ENCODE results near the gene MAP4K1. TPM values are rescaled to one million over a fixed set of nuclear protein-coding genes. Genes with fewer than 3 reads are reported as not detected.
"Not testable (repeated sequence)": the region's sequence is repeated elsewhere in the genome, so short reads cannot be mapped to it uniquely, and the experiment has no call there.

Gene MAP4K1
- total RNA-seq, 2 donors from 2014 or later = 12.3 to 17.8 TPM

- H3K4me1 Mint-ChIP-seq = no peaks in the 10 kb centered on the region
- 85 to 92% methylated on average over 7 of the region's 7 CpGs for WGBS, 2 experiments (ENCODE audit: insufficient coverage in 1 of 2, insufficient read length in 1 of 2)
These were observed 61.1 kb downstream of the MAP4K1 start for GRCh38 chr19:38556521-38557174.

GRCh38 chr19:38555200-38555599, 62.6 kb downstream of the MAP4K1 start:
- no peaks in the 10 kb centered on the region for H3K9me3 ChIP-seq (ENCODE audit: control insufficient read depth, low read length)
- 90 to 95% methylated on average over 2 to 5 of the region's 8 CpGs for WGBS, 2 experiments (ENCODE audit: insufficient coverage in 1 of 2, insufficient read length in 1 of 2)
- H3K4me1 ChIP-seq (ENCODE audit: control insufficient read depth, insufficient read depth, low read length) = no peaks in the 10 kb centered on the region
- H3K9ac ChIP-seq (ENCODE audit: extremely low read depth, low read length, poor library complexity, severe bottlenecking) = no peak overlapping the region
- no peaks in the 10 kb centered on the region for H3K27me3 ChIP-seq (ENCODE audit: control insufficient read depth, insufficient read depth, low read length, poor library complexity, severe bottlenecking)
- Mint-ChIP-seq H3K27me3 (ENCODE audit: insufficient read depth) (no peaks in the 10 kb centered on the region), H3K36me3 (ENCODE audit: low read depth) (no peaks in the 10 kb centered on the region), H3K4me1 (no peaks in the 10 kb centered on the region), H3K27ac (no peak overlapping the region), H3K4me3 (no peak overlapping the region), H3K9me3 (no peaks in the 10 kb centered on the region)
- no peak for DNase-seq
- H3K4me3 ChIP-seq (ENCODE audit: low read length) = no peak overlapping the region
- no peak overlapping the region for H3K27ac ChIP-seq (ENCODE audit: low read depth, low read length)
- no peak for TF ChIP-seq CTCF (conservative IDR thresholded peaks at IDR 0.05)
- no peaks in the 10 kb centered on the region for H3K36me3 ChIP-seq (ENCODE audit: control insufficient read depth, insufficient read depth, low read length)

More at GRCh38 chr19:38556521-38557174, 61.1 kb downstream of the MAP4K1 start:
- no peaks in the 10 kb centered on the region for H3K27me3 ChIP-seq (ENCODE audit: control insufficient read depth, insufficient read depth, low read length, poor library complexity, severe bottlenecking)
- H3K36me3 ChIP-seq (ENCODE audit: control insufficient read depth, insufficient read depth, low read length) = no peaks in the 10 kb centered on the region
- no peak overlapping the region for H3K9ac ChIP-seq (ENCODE audit: extremely low read depth, low read length, poor library complexity, severe bottlenecking)
- no peaks in the 10 kb centered on the region for H3K36me3 Mint-ChIP-seq (ENCODE audit: low read depth)
- no peak overlapping the region for H3K27ac ChIP-seq (ENCODE audit: low read depth, low read length)
- no peak overlapping the region for H3K27ac Mint-ChIP-seq
- H3K4me3 ChIP-seq (ENCODE audit: low read length) = no peak overlapping the region
- peak; percentile 59 for TF ChIP-seq CTCF (conservative IDR thresholded peaks at IDR 0.05)
- no peaks in the 10 kb centered on the region for H3K9me3 ChIP-seq (ENCODE audit: control insufficient read depth, low read length)
- no peak for DNase-seq
- no peak overlapping the region for H3K4me3 Mint-ChIP-seq
- H3K9me3 Mint-ChIP-seq = no peaks in the 10 kb centered on the region
- no peaks in the 10 kb centered on the region for H3K4me1 ChIP-seq (ENCODE audit: control insufficient read depth, insufficient read depth, low read length)
- H3K27me3 Mint-ChIP-seq (ENCODE audit: insufficient read depth) = no peaks in the 10 kb centered on the region

GRCh38 chr19:38554676-38555141, 63.0 kb downstream of the MAP4K1 start:
- Histone ChIP-seq H3K27ac (ENCODE audit: low read depth, low read length) (no peak overlapping the region), H3K9ac (ENCODE audit: extremely low read depth, low read length, poor library complexity, severe bottlenecking) (no peak overlapping the region), H3K36me3 (ENCODE audit: control insufficient read depth, insufficient read depth, low read length) (no peaks in the 10 kb centered on the region), H3K4me3 (ENCODE audit: low read length) (no peak overlapping the region), H3K27me3 (ENCODE audit: control insufficient read depth, insufficient read depth, low read length, poor library complexity, severe bottlenecking) (no peaks in the 10 kb centered on the region), H3K4me1 (ENCODE audit: control insufficient read depth, insufficient read depth, low read length) (no peaks in the 10 kb centered on the region), H3K9me3 (ENCODE audit: control insufficient read depth, low read length) (no peaks in the 10 kb centered on the region)
- no peak for TF ChIP-seq CTCF (conservative IDR thresholded peaks at IDR 0.05)
- WGBS, 2 experiments (ENCODE audit: insufficient coverage in 1 of 2, insufficient read length in 1 of 2) = 100% methylated on average over 3 of the region's 3 CpGs; no CpG with 5 or more reads in 1 of the 2 experiments
- DNase-seq = no peak
- Mint-ChIP-seq H3K4me3 (no peak overlapping the region), H3K4me1 (no peaks in the 10 kb centered on the region), H3K27ac (no peak overlapping the region), H3K9me3 (no peaks in the 10 kb centered on the region), H3K36me3 (ENCODE audit: low read depth) (no peaks in the 10 kb centered on the region), H3K27me3 (ENCODE audit: insufficient read depth) (no peaks in the 10 kb centered on the region)

GRCh38 chr19:38553239-38553638, 64.5 kb downstream of the MAP4K1 start:
- H3K27me3 Mint-ChIP-seq (ENCODE audit: insufficient read depth); H3K4me3 Mint-ChIP-seq; H3K36me3 ChIP-seq (ENCODE audit: control insufficient read depth, insufficient read depth, low read length); H3K9me3 ChIP-seq (ENCODE audit: control insufficient read depth, low read length); H3K36me3 Mint-ChIP-seq (ENCODE audit: low read depth); H3K27ac ChIP-seq (ENCODE audit: low read depth, low read length); H3K4me1 ChIP-seq (ENCODE audit: control insufficient read depth, insufficient read depth, low read length); H3K4me1 Mint-ChIP-seq; H3K9me3 Mint-ChIP-seq; H3K4me3 ChIP-seq (ENCODE audit: low read length); H3K9ac ChIP-seq (ENCODE audit: extremely low read depth, low read length, poor library complexity, severe bottlenecking); H3K27me3 ChIP-seq (ENCODE audit: control insufficient read depth, insufficient read depth, low read length, poor library complexity, severe bottlenecking); DNase-seq; H3K27ac Mint-ChIP-seq: not testable (repeated sequence)
- WGBS, 2 experiments (ENCODE audit: insufficient coverage in 1 of 2, insufficient read length in 1 of 2) = 100% methylated on average over 1 of the region's 1 CpG; no CpG with 5 or more reads in 1 of the 2 experiments
